Chondrocyte (in vitro differentiated cells): Measurements from ENCODE around the gene ALDH1A2. TPM values are rescaled to one million over a fixed set of nuclear protein-coding genes. Genes with fewer than 3 reads are reported as not detected.

ENCODE experiments used
- DNase-seq: peaks from one replicate; pipeline ENCODE4 v3.0.0; 2021; ENCODE audit warnings: mixed read lengths, low spot score
- H3K27ac Mint-ChIP-seq: one replicate; pipeline ENCODE4 v1.8.0; 2021; ENCODE audit warnings: mild to moderate bottlenecking, moderate library complexity, mixed read lengths; ENCODE audit not compliant: unreplicated experiment
- H3K27me3 Mint-ChIP-seq: 2 replicates; pipeline ENCODE4 v1.8.0; 2021; ENCODE audit warnings: low read depth, mixed read lengths
- H3K36me3 Mint-ChIP-seq: 2 replicates; pipeline ENCODE4 v1.8.0; 2021; ENCODE audit warnings: low read depth, mixed read lengths
- H3K4me1 Mint-ChIP-seq: 2 replicates; pipeline ENCODE4 v1.8.0; 2021; ENCODE audit warnings: low read depth, mild to moderate bottlenecking, mixed read lengths
- H3K4me3 Mint-ChIP-seq: one replicate; pipeline ENCODE4 v1.8.0; 2021; ENCODE audit warnings: mild to moderate bottlenecking, moderate library complexity, mixed read lengths; ENCODE audit not compliant: unreplicated experiment
- H3K9me3 Mint-ChIP-seq: 2 replicates; pipeline ENCODE4 v1.8.0; 2021; ENCODE audit warnings: low read depth, mixed read lengths
- total RNA-seq: library from RNA; stranded (reverse); gene quantifications from 3 replicates; pipeline ENCODE4 v1.2.1, GENCODE V29; 2021
- TF ChIP-seq, protein P1 (sequence below): fragments of 200-600 bp; sonication (generic); IDR thresholded peaks from 2 replicates; pipeline ENCODE4 v1.5.0; 2021; ENCODE audit warnings: antibody characterized with exemption, mild to moderate bottlenecking, moderate library complexity

ALDH1A2 gene
- total RNA-seq, 1 donor from 2014 or later, result not detected

DNA sequence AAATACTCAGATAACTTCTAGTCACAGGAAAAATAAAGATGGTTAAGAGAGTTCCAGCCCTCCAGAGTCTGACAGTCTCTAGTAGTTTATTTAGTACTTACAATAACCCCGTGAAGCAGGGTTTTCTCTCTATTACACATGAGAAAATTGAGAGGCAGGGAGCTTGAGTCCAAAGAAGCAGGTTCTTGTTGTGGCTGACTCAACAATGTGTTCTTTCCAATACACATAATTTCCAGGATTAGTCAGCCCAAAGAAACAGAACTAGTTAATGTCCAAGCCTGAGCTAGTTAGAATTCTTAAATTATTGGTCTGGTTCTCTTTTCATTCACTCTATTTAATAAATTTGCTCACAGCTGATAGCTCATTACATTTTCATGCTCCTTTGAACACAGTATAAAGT, 49.9 kb downstream of the ALDH1A2 start:
- Mint-ChIP-seq H3K27me3 (peaks cover 8% of the 10 kb centered on the region), H3K4me1 (peaks cover 9% of the 10 kb centered on the region)
- DNase-seq, result no peak

DNA sequence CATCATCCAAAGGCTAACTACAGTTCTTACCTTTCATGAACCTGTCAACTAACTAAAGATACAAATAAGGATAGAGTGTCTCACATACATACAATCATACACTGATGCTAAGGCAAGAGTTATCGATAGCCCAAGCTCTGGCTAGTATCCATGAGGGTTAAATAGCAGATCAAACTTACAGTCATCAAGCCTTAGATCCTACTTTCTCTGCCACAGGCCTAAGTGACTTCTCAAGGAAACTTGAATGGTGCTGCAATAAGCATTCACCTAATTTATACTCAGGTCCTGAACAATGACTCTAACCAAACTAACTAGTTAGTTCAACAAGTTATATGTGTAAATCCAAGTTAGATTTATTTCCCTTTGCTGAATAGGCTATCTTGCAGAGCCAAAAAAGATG, 51.0 kb downstream of the ALDH1A2 start:
- Mint-ChIP-seq H3K36me3 (no peaks in the 10 kb centered on the region), H3K27me3 (peaks cover 8% of the 10 kb centered on the region), H3K4me3 (no peak overlapping the region), H3K9me3 (no peaks in the 10 kb centered on the region), H3K4me1 (peaks cover 2% of the 10 kb centered on the region), H3K27ac (no peak overlapping the region)
- TF ChIP-seq, protein P1, sequence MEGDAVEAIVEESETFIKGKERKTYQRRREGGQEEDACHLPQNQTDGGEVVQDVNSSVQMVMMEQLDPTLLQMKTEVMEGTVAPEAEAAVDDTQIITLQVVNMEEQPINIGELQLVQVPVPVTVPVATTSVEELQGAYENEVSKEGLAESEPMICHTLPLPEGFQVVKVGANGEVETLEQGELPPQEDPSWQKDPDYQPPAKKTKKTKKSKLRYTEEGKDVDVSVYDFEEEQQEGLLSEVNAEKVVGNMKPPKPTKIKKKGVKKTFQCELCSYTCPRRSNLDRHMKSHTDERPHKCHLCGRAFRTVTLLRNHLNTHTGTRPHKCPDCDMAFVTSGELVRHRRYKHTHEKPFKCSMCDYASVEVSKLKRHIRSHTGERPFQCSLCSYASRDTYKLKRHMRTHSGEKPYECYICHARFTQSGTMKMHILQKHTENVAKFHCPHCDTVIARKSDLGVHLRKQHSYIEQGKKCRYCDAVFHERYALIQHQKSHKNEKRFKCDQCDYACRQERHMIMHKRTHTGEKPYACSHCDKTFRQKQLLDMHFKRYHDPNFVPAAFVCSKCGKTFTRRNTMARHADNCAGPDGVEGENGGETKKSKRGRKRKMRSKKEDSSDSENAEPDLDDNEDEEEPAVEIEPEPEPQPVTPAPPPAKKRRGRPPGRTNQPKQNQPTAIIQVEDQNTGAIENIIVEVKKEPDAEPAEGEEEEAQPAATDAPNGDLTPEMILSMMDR, result no peak
- DNase-seq, result no peak

More for the DNA sequence above, 49.9 kb downstream of the ALDH1A2 start:
- Mint-ChIP-seq H3K9me3 (no peaks in the 10 kb centered on the region), H3K4me3 (no peak overlapping the region), H3K36me3 (no peaks in the 10 kb centered on the region), H3K27ac (no peak overlapping the region)
- TF ChIP-seq, protein P1, result no peak

DNA sequence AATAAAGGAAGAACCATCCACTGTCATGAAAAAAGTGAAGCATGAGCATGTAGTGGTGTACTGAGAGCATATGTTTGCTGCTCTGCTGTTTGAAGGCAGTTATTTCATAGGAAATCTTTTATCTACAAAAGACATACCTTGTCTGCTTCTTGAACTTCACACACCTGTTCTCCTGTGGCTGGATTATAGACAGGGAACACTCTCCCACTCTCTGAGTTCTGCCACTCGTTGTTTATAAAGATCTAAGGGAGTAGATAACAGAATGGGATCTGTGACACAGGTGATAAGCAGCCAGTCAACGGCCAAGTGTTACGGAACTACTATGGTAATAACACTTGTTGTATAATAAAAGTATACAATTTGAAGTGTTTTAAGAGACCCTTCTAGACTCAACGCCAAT, 51.5 kb downstream of the ALDH1A2 start:
- DNase-seq, result no peak
- no peak overlapping the region for H3K27ac Mint-ChIP-seq
- no peaks in the 10 kb centered on the region for H3K4me1 Mint-ChIP-seq
- peaks cover 8% of the 10 kb centered on the region for H3K27me3 Mint-ChIP-seq
- H3K9me3 Mint-ChIP-seq, result no peaks in the 10 kb centered on the region
- TF ChIP-seq, protein P1, result no peak
- no peaks in the 10 kb centered on the region for H3K36me3 Mint-ChIP-seq
- no peak overlapping the region for H3K4me3 Mint-ChIP-seq

DNA sequence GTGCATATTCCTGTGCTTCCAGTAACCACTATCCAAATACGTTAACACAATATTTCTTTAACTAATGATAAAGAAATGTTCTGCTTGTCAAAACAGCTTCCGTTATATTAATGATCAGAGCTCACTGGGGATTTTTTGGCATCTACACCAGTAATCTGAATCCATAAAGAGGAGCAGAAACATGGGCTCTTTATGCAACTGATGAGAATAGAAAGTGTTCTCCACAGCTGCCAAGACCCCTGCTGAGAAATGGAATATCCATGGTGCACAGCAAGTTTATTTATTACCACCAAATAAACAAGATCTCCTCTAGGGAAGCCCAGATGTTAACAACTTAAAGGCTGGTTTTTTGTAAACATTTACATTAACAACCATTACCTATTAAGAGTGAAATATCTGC, 54.5 kb downstream of the ALDH1A2 start:
- TF ChIP-seq, protein P1, result no peak
- H3K4me1 Mint-ChIP-seq, result no peaks in the 10 kb centered on the region
- H3K27me3 Mint-ChIP-seq, result peaks cover 8% of the 10 kb centered on the region
- DNase-seq, result no peak
- no peak overlapping the region for H3K27ac Mint-ChIP-seq
- no peaks in the 10 kb centered on the region for H3K36me3 Mint-ChIP-seq
- no peak overlapping the region for H3K4me3 Mint-ChIP-seq
- peaks cover 14% of the 10 kb centered on the region for H3K9me3 Mint-ChIP-seq

DNA sequence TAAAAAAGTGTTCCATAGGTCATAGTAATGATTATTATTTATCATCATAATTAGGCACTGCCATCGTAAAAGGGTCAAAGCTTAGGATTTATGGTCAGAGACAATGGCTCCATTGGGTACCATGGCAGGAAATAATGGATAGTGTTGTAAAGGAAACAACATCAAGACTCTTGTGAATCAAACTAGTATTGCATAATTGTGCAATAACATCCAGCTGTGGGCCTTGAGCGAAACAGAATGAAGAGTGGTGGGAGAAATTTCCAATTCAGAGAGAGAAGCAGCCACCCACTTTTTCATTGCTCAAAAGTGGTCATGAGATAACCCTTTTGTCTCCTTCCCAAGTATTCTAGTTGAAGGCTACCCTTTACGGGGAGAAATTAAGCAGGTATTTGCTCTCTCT, 61.7 kb downstream of the ALDH1A2 start:
- no peaks in the 10 kb centered on the region for H3K4me1 Mint-ChIP-seq
- H3K27ac Mint-ChIP-seq, result no peak overlapping the region
- H3K9me3 Mint-ChIP-seq, result peaks cover 24% of the 10 kb centered on the region
- no peak overlapping the region for H3K4me3 Mint-ChIP-seq
- peaks cover 2% of the 10 kb centered on the region for H3K36me3 Mint-ChIP-seq
- peaks cover 14% of the 10 kb centered on the region for H3K27me3 Mint-ChIP-seq
- no peak for DNase-seq
- TF ChIP-seq, protein P1, result no peak
